Upper lobe of right lung (tissue), 1 donor: ENCODE data around the gene MGRN1. TPM values are rescaled to one million over a fixed set of nuclear protein-coding genes. Genes with fewer than 3 reads are reported as not detected.

Experiments used
- ATAC-seq: fragments of 200-7000 bp; cut with Tn5 transposase; one replicate; pipeline ENCODE4 v1.9.1; 2020; ENCODE audit warnings: mild to moderate bottlenecking, moderate library complexity
- DNase-seq: peaks from one replicate; pipeline ENCODE4 v3.0.0-alpha.2; 2020
- H3K27ac ChIP-seq: fragments of 200-600 bp; one replicate; pipeline ENCODE4 v1.8.0; 2022
- H3K27me3 ChIP-seq: fragments of 200-600 bp; one replicate; pipeline ENCODE4 v1.8.0; 2022; ENCODE audit warnings: mild to moderate bottlenecking
- H3K36me3 ChIP-seq: fragments of 200-600 bp; one replicate; pipeline ENCODE4 v1.8.0; 2022
- H3K4me1 ChIP-seq: fragments of 200-600 bp; one replicate; pipeline ENCODE4 v1.8.0; 2022
- H3K4me3 ChIP-seq: fragments of 200-600 bp; one replicate; pipeline ENCODE4 v1.8.0; 2022; ENCODE audit warnings: mild to moderate bottlenecking
- H3K9me3 ChIP-seq: fragments of 200-600 bp; one replicate; pipeline ENCODE4 v1.8.0; 2022
- intact Hi-C: fragments of 100-400 bp; cut with DNase I; formaldehyde crosslinking; loops from one replicate; pipeline ENCODE4 v1.11.0; 2022
- total RNA-seq: library from RNA; stranded (reverse); fragmentation: NEBNext Ultra II Directional; extraction: Animal tissue kit (Norgen Biotek cat#: 25700); gene quantifications from one replicate; pipeline ENCODE4 v1.2.1, GENCODE V29; 2021
- TF ChIP-seq, protein P1 (sequence below): fragments of 200-600 bp; IDR thresholded peaks from one replicate; pipeline ENCODE4 v1.8.0; 2022; ENCODE audit warnings: antibody characterized with exemption
- donor health status: DM: no; HTN: yes; CAD: no; lungs with severe emphysema.

The MGRN1 gene
- total RNA-seq, 1 donor from 2014 or later: 81.3 TPM

DNA sequence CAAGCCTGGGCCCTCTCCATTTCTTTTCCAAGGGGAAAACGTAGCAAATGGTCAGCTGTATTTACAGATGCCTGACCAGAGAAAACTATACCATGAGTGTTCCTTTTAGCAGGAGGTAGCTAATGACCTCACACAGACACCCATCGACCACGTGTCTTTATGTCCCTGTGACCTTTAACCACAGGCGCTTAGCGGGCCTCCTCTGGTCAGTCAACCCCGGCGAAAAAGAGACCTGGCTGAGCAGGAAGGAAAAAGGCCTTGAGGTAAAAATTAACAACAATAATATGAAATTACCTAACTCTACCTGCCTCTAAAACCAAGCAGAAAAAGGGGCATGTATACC is 77.8 kb downstream of the MGRN1 start:
- intact Hi-C loops: no loop called here
- Histone ChIP-seq H3K27ac (no peak overlapping the region), H3K27me3 (no peaks in the 10 kb centered on the region), H3K4me3 (no peak overlapping the region), H3K9me3 (no peaks in the 10 kb centered on the region), H3K4me1 (no peaks in the 10 kb centered on the region), H3K36me3 (peaks cover 70% of the 10 kb centered on the region)
- DNase-seq (no peak), ATAC-seq (no peak)
- TF ChIP-seq, protein P1, sequence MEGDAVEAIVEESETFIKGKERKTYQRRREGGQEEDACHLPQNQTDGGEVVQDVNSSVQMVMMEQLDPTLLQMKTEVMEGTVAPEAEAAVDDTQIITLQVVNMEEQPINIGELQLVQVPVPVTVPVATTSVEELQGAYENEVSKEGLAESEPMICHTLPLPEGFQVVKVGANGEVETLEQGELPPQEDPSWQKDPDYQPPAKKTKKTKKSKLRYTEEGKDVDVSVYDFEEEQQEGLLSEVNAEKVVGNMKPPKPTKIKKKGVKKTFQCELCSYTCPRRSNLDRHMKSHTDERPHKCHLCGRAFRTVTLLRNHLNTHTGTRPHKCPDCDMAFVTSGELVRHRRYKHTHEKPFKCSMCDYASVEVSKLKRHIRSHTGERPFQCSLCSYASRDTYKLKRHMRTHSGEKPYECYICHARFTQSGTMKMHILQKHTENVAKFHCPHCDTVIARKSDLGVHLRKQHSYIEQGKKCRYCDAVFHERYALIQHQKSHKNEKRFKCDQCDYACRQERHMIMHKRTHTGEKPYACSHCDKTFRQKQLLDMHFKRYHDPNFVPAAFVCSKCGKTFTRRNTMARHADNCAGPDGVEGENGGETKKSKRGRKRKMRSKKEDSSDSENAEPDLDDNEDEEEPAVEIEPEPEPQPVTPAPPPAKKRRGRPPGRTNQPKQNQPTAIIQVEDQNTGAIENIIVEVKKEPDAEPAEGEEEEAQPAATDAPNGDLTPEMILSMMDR: no peak

DNA sequence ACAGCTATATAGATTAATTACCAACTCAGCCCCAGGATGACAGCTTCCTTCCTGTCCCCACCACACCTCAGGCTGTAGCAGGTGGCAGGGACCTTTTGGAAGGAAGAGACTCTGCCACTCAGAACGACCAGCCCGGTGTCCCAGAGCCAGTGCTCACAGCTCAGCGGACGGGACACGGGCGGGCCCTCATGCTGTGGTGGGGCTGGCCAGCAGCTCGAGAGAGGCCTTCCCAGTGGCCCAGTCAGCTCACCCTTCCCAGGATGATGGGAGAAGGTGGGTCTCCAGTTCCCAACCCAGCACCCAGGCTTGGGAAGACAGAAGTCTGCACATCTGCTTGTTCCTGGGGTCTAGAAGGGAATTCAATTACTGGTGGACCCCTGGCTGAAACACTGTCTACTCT is 79.3 kb downstream of the MGRN1 start:
- no peak overlapping the region for H3K4me3 ChIP-seq
- no peaks in the 10 kb centered on the region for H3K4me1 ChIP-seq
- no peak overlapping the region for H3K27ac ChIP-seq
- H3K27me3 ChIP-seq: no peaks in the 10 kb centered on the region
- H3K36me3 ChIP-seq: peaks cover 62% of the 10 kb centered on the region
- no peak for DNase-seq
- no peak for ATAC-seq
- TF ChIP-seq, protein P1: no peak
- intact Hi-C loops: no loop called here
- no peaks in the 10 kb centered on the region for H3K9me3 ChIP-seq

DNA sequence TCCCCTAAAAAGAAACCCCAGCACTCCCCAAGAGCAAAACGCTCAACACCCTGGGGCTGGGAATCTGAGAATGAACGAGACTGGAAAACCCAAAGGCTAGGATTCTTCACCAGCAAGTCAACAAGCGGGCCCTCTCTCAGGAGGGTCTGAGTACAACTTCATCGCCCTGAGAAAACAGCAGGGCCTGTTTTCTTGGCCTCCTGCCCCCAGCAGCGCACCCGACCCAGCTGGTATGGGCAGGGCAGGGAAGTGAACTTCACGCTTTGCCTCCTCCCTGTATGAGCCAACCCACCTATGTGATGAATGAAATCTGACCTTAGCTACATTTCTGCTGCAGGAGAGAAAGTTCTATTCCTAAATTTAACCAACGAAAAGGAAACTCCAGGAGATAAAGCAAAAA is 79.9 kb downstream of the MGRN1 start:
- no peaks in the 10 kb centered on the region for H3K9me3 ChIP-seq
- H3K4me1 ChIP-seq: no peaks in the 10 kb centered on the region
- no peak overlapping the region for H3K4me3 ChIP-seq
- TF ChIP-seq, protein P1: no peak
- no peak for ATAC-seq
- H3K36me3 ChIP-seq: peaks cover 59% of the 10 kb centered on the region
- H3K27me3 ChIP-seq: no peaks in the 10 kb centered on the region
- no peak overlapping the region for H3K27ac ChIP-seq
- intact Hi-C loops: no loop called here
- no peak for DNase-seq

DNA sequence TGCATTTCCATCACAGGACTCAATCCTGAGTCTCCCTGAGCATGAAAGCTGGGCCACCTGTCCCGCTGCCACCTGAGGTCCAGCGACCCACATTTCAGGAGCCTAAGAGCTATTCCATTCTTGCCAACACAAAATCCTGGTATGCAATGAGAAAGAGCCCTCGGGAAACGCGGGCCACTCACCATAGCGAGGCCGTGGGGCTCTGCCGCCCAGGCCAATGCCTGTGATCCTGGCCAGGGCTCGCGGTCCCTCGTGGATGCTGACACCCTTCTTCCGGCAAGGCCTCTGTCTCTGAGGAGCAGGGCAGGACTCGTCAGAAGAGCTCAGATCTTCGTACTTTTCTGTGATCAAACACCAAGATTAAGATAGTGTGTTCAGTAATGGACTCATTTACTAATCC is 80.3 kb downstream of the MGRN1 start:
- Histone ChIP-seq H3K27me3 (no peaks in the 10 kb centered on the region), H3K9me3 (no peaks in the 10 kb centered on the region), H3K4me1 (no peaks in the 10 kb centered on the region), H3K27ac (no peak overlapping the region), H3K36me3 (peaks cover 59% of the 10 kb centered on the region), H3K4me3 (no peak overlapping the region)
- TF ChIP-seq, protein P1: no peak
- ATAC-seq: no peak
- intact Hi-C loops: no loop called here
- no peak for DNase-seq

DNA sequence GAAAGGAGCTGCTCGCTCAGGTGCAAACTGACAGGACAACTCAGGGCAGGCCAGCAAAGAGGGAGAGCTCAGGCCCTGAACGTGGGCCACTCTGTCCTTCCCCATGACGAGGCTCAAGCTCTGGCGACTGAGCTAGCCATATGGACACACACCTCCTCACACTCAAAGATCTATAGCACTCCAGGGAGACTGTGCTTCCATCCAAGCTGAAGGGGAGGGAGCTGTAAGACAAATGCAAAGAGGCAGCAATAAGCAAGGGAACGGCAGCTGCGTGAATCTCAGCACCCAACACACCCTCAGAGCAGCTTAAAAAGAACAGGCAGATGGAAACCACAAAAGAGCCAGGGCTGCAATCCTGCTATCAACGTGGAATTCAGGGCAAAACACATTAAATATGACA is 82.2 kb downstream of the MGRN1 start:
- TF ChIP-seq, protein P1: no peak

DNA sequence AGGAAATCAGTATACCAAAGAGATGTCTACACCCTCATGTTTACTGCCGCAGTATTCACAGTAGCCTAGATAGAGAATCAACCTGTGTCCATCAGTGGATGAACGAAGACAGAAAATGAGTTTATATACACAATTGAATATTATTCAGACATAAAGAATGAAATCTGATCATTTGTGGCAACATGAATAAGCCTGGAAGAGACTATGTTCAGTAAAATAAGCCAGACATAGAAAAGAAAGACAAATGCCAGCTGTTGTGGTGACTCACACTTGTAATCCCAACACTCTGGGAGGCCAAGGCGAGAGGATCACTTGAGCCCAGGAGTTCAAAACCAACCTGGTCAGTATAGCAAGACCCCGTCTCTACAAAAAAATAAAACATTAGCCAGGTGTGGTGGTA is 84.9 kb downstream of the MGRN1 start:
- intact Hi-C loops: no loop called here
- Histone ChIP-seq H3K4me1 (no peaks in the 10 kb centered on the region), H3K9me3 (no peaks in the 10 kb centered on the region), H3K27me3 (no peaks in the 10 kb centered on the region), H3K36me3 (peaks cover 66% of the 10 kb centered on the region), H3K27ac (no peak overlapping the region), H3K4me3 (no peak overlapping the region)
- no peak for ATAC-seq
- DNase-seq: no peak
- TF ChIP-seq, protein P1: no peak

More for the DNA sequence above, 82.2 kb downstream of the MGRN1 start:
- Histone ChIP-seq H3K9me3 (no peaks in the 10 kb centered on the region), H3K36me3 (peaks cover 52% of the 10 kb centered on the region), H3K27ac (no peak overlapping the region), H3K27me3 (no peaks in the 10 kb centered on the region), H3K4me1 (no peaks in the 10 kb centered on the region), H3K4me3 (no peak overlapping the region)
- DNase-seq: no peak
- intact Hi-C loops: no loop called here
- ATAC-seq: no peak
